GM10266 (cell line): ENCODE data around the gene ROR1.

Experiments used
- DNase-seq: peaks from one replicate; pipeline ENCODE4 v3.0.0; 2012; ENCODE audit errors: extremely low spot score
- TF ChIP-seq, protein P1 (sequence below): IDR thresholded peaks from 2 replicates; pipeline ENCODE4 v1.5.1; 2012; ENCODE audit warnings: mild to moderate bottlenecking, low read depth; ENCODE audit not compliant: control insufficient read depth, insufficient read depth; ENCODE audit errors: missing control alignments

The ROR1 gene

DNA sequence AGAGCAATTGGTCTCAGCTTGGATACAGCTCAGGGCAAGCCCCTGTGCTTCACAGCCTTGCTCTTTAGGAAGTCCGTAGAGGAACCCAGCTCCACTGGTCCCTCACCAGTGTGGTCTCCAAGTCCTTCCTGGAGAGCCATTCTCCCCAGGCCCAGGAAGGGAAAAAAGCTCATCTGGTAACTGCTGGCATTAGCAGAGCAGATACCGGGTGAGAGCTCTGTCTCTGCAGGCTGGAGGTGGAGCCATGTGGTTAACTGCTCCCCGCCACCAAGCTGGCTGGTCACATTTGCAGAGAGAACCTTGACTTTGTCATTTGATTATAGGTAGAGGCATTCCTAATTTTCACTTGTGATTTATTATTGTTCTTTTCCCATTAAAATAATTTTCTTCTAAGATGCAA lies 169.6 kb downstream of the ROR1 start:
- TF ChIP-seq, protein P1, sequence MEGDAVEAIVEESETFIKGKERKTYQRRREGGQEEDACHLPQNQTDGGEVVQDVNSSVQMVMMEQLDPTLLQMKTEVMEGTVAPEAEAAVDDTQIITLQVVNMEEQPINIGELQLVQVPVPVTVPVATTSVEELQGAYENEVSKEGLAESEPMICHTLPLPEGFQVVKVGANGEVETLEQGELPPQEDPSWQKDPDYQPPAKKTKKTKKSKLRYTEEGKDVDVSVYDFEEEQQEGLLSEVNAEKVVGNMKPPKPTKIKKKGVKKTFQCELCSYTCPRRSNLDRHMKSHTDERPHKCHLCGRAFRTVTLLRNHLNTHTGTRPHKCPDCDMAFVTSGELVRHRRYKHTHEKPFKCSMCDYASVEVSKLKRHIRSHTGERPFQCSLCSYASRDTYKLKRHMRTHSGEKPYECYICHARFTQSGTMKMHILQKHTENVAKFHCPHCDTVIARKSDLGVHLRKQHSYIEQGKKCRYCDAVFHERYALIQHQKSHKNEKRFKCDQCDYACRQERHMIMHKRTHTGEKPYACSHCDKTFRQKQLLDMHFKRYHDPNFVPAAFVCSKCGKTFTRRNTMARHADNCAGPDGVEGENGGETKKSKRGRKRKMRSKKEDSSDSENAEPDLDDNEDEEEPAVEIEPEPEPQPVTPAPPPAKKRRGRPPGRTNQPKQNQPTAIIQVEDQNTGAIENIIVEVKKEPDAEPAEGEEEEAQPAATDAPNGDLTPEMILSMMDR = no peak
- DNase-seq = no peak

DNA sequence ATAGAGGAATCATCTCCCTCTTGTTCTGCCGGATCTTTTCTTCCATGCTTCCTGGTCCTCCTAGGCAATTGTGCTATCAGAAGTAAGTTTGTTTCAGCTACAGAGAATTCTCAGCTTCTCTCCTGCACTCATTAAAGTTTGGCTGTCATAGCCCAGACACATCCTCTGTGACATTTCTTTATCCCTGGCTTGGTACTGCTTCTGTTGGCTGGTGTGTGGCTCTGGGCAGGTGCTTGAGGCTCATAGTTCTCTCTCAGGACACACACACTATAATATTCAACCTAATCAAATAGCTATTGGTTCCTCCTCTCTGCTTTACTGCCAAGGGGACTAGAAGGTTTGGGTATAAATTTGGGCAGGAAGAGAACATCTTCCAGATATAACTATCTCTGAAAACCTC lies 172.1 kb downstream of the ROR1 start:
- TF ChIP-seq, protein P1 = no peak
- no peak for DNase-seq

DNA sequence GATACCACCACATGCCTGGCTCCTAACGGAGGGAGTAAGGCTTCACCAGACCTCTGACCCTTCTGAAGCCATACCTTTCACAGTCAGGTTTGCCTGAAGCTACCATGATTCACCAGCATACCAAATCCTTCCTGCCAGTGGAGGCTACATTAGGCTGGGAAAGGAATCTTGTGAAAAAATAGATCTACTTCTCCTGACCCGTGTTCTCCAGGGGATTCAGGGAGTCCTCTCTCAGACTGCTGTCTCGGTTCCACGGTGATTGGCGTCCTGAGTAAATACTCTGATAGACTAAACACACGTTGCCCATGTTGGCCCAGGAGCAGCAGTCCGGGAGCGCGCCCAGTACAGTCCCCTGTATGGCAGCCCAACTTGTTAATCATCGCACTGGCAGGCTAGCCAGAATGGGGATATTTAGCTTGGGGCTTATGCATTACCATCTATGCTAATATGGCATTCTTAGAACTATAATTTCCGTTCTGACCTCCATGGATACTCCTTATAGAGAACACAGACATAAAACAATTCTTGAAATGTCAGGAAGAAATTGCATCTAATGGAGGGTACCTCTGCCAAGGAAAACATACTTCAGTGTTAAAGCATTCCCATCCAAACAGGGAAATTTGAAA lies 173.2 kb downstream of the ROR1 start:
- DNase-seq = no peak
- TF ChIP-seq, protein P1 = no peak

DNA sequence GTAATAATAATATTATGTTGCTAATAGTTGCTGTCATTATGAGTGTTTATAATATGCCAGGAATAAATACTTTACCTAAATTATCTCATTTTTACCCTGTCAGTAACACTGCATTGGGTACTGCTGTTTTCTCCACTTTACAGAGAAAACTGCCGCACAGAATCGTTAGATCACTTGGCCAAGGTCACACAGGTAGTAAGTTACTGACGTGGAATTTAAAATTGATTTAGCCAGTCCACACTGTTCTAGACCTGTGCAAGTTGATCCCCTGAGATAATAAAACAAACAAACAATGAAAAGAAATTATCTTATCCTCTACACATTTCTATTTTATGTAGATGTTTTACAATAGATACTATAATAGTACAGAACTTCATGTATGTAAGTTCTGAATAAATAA lies 174.1 kb downstream of the ROR1 start:
- TF ChIP-seq, protein P1 = no peak
- no peak for DNase-seq

DNA sequence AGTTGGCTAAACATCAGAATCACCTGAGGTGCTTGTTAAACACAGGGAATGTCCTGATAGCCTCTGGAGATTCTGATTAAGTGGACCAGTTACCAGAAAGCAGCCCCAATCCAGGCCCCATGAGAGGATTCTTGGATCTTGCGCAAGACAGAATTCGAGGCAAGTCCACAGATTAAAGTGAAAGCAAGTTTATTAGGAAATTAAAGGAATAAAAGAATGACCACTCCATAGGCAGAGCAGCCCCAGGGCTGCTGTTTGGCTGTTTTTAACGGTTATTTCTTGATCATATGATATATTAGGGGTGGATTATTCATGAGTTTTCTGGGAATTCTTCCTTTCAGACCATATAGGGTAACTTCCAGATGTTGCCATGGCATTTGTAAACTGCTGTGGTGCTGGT lies 176.2 kb downstream of the ROR1 start:
- no peak for DNase-seq
- TF ChIP-seq, protein P1 = no peak

DNA sequence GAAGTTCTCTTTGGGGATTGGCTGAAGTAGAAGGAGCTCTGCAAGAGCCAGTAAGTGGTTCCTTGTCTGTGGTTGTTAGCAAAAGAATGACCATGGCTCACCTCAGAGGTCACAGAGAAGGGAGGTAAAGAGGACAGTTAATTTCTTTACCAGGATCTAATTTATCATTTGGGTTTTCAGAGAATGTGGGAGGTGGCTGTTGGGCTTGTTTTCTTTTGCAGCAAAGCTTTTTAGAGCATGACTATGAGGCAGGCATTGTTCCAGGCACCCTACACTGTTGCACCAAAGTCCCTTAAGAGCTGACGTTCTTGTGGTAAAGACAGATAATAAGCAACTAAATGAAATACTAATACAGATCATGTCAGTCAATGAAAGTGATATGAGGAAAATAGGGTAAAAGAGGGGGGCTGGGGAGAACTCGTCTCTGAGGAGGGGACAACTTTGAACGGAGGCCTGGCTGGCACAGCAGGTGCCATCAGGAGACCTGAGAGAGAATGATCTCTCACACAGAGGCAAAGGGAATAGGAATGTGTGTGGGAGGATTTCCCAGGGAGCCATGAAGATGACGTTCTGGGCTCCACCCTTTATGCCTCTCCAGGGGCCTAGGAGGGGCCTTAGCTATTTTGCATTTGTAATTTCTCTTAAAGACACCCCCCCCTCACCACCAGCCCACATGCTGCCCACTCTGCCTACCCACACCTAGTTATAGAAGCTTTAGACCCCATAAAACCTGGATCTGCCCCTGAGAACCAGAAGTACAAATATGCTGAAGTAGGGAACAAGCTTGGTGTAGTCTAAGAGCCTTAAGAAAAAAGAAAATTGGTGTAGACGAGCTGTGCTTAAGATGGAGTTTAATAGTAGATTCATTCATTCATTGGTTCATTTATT lies 177.5 kb downstream of the ROR1 start:
- no peak for DNase-seq
- TF ChIP-seq, protein P1 = no peak

DNA sequence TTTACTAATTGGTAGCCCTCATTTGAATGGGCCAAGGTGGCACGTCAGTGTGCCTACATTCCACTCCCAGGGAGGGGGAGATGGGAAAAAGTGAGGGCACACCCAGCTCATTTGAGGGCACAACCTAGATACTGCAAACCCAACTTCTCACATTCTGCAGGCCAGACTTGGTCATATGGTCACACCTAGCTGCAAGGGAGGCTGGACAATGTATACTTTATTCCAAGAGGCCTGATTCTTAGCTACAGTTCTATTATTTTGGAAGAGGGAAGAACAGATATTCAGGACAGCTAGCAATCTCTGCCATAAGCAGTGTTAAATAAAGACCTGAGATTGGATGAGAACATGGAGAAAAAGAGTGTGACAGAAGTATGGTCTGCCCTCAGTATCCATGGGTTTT lies 180.4 kb downstream of the ROR1 start:
- TF ChIP-seq, protein P1 = no peak
- DNase-seq = no peak
